Subcutaneous abdominal adipose tissue (tissue), 5 donors: ENCODE data around the gene FICD.

Experiments used
- H3K27ac ChIP-seq: one replicate; pipeline ENCODE4 v1.7.0; 2013; ENCODE audit warnings: low read depth, mild to moderate bottlenecking, inconsistent platforms, low read length, moderate library complexity
- H3K27me3 ChIP-seq, 5 donors: one replicate each; pipeline ENCODE4 v1.7.0; 2013; ENCODE audit warnings: low read length in 5 of 5, inconsistent platforms in 1 of 5; ENCODE audit not compliant: control insufficient read depth in 5 of 5, insufficient read depth in 4 of 5
- H3K36me3 ChIP-seq, 5 donors: one replicate each; pipeline ENCODE4 v1.7.0; 2013; ENCODE audit warnings: low read length in 5 of 5; ENCODE audit not compliant: control insufficient read depth in 5 of 5, insufficient read depth in 5 of 5
- H3K4me1 ChIP-seq, 5 donors: one replicate each; pipeline ENCODE4 v1.7.0; 2013; ENCODE audit warnings: low read length in 5 of 5, mild to moderate bottlenecking in 3 of 5, moderate library complexity in 1 of 5; ENCODE audit not compliant: control insufficient read depth in 5 of 5, insufficient read depth in 5 of 5
- H3K4me3 ChIP-seq, 5 donors: one replicate each; pipeline ENCODE4 v1.7.0; 2013; ENCODE audit warnings: low read length in 5 of 5, low read depth in 1 of 5
- H3K9ac ChIP-seq, 5 donors: one replicate each; pipeline ENCODE4 v1.7.0; 2013; ENCODE audit warnings: low read length in 5 of 5, mild to moderate bottlenecking in 4 of 5, moderate library complexity in 3 of 5
- H3K9me3 ChIP-seq, 5 donors: one replicate each; pipeline ENCODE4 v1.7.0; 2013; ENCODE audit warnings: low read length in 5 of 5; ENCODE audit not compliant: control insufficient read depth in 5 of 5
- donor health status: healthy.
- donor health status: healthy.
- donor health status: healthy.
- donor health status: healthy.
- donor health status: healthy.

Gene FICD

GRCh38 chr12:108514973-108515814 is at the start of gene FICD:
Gene FICD, plus strand, starts transcription at chr12:108515277. Its CDS starts 1,696 bp downstream, at chr12:108516973.
- Histone ChIP-seq H3K4me1 (peaks cover 3 to 26% (median 23%) of the 10 kb centered on the region in 5 donors), H3K4me3 (peak within 1 kb of the TSS; percentile 81 to 94 (median 88)), H3K27me3 (no peaks in the 10 kb centered on the region), H3K27ac (peak within 1 kb of the TSS; percentile 62), H3K36me3 (peaks cover 0 to 33% (median 26%) of the 10 kb centered on the region in 5 donors), H3K9me3 (no peaks in the 10 kb centered on the region), H3K9ac (peak within 1 kb of the TSS; percentile 63 to 91 (median 83))

DNA sequence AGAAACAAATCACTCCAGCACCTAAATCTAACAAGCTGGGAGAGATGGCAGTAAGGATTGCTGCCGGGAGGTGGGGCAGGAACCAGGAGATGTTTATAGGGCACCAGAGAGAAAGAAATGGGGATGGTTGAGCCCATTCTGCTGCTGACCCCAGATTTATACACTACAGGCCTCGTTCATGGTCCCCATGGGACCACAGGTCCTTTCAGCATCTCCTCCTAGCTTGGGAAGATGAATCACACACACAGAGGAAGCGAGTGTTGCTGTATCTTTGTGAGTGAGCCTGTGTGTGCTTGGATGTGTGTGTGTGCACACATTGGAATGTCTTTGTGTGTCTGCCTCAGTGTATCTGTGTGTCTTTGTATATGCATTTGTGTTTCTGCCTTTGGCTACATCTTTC is 49.7 kb upstream of the FICD start:
- Histone ChIP-seq H3K4me1 (no peaks in the 10 kb centered on the region), H3K36me3 (no peaks in the 10 kb centered on the region), H3K27me3 (peaks cover 0 to 18% (median 9%) of the 10 kb centered on the region in 5 donors), H3K4me3 (no peak overlapping the region), H3K9me3 (no peaks in the 10 kb centered on the region), H3K9ac (no peak overlapping the region), H3K27ac (no peak overlapping the region)

DNA sequence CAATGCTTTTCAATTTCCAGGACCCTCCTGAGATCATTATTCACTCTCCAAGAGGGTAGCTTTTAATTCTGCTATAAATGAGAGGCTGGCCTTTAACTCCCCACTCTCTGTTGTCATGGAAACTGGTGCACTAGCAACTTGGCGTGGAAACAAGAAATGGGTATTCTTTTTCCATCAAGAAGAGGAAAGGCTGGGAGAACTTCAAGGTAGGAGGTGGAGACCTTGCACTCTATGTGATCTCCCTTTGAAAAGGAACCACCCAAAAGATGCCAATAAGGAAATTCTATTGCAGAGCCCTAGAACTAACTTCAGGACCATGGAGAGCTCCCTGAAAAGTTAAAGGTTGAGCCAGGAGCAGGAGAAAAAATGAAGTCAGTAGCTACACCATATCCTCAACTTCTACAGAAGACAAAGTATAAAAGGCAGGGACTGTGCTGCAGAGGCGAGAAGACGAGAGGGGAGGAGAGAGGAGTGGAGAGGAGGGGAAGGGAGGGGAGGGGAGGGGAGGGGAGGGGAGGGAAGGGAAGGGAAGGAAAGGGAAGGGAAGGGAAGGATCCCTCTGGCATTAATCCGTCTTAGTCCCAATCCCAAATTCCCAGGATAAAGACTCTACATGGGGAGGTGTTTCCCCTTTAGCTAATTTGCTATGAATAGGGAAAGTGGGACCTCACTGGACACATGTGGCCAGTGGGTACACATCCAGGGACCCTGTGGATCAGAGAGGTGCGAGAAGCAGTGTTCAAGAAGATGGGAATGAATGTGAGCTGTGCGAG is 46.7 kb upstream of the FICD start:
- no peaks in the 10 kb centered on the region for H3K36me3 ChIP-seq
- no peak overlapping the region for H3K9ac ChIP-seq
- H3K4me1 ChIP-seq, result no peaks in the 10 kb centered on the region
- H3K27me3 ChIP-seq, result peaks cover 0 to 9% (median 7%) of the 10 kb centered on the region in 5 donors
- H3K9me3 ChIP-seq, result peaks cover 0 to 2% (median 0%) of the 10 kb centered on the region in 5 donors
- no peak overlapping the region for H3K4me3 ChIP-seq
- H3K27ac ChIP-seq, result no peak overlapping the region

GRCh38 chr12:108473400-108474055 is 41.5 kb upstream of the FICD start:
- Histone ChIP-seq H3K27me3 (peaks cover 0 to 3% (median 2%) of the 10 kb centered on the region in 5 donors), H3K9me3 (peaks cover 0 to 4% (median 0%) of the 10 kb centered on the region in 5 donors), H3K27ac (no peak overlapping the region), H3K36me3 (no peaks in the 10 kb centered on the region), H3K4me3 (no peak overlapping the region), H3K9ac (no peak overlapping the region), H3K4me1 (no peaks in the 10 kb centered on the region)

GRCh38 chr12:108475396-108475795 is 39.7 kb upstream of the FICD start:
- H3K4me1 ChIP-seq, result no peaks in the 10 kb centered on the region

GRCh38 chr12:108477055-108477880 is 37.8 kb upstream of the FICD start:
- H3K9ac ChIP-seq, result no peak overlapping the region

More at GRCh38 chr12:108475396-108475795, 39.7 kb upstream of the FICD start:
- Histone ChIP-seq H3K9me3 (peaks cover 0 to 4% (median 0%) of the 10 kb centered on the region in 5 donors), H3K27ac (no peak overlapping the region), H3K4me3 (no peak overlapping the region), H3K27me3 (peaks cover 0 to 10% (median 7%) of the 10 kb centered on the region in 5 donors), H3K36me3 (no peaks in the 10 kb centered on the region), H3K9ac (no peak overlapping the region)

DNA sequence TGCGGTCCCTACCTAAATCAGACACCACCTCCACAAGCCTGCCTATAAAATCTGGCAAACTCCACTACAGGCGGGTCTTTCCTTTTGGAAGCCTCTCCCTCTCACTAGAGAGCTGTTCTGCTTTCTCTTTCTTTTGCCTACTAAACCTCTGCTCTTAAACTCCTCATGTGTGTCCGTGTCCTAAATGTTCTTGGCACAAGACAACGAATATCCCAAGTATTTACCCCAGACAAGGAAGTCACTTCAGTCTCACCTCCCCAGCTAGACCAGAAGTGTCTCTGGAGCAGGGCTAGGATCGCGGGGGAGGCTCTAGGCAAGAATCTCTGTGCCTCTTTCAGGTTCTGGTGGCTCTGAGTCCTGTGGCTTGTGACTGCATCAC is 37.2 kb upstream of the FICD start:
- Histone ChIP-seq H3K9ac (no peak overlapping the region), H3K9me3 (peaks cover 0 to 4% (median 0%) of the 10 kb centered on the region in 5 donors), H3K36me3 (no peaks in the 10 kb centered on the region), H3K4me1 (no peaks in the 10 kb centered on the region), H3K27me3 (peaks cover 3 to 17% (median 5%) of the 10 kb centered on the region in 5 donors), H3K27ac (no peak overlapping the region), H3K4me3 (no peak overlapping the region)

More at GRCh38 chr12:108477055-108477880, 37.8 kb upstream of the FICD start:
- H3K4me1 ChIP-seq, result no peaks in the 10 kb centered on the region
- H3K27me3 ChIP-seq, result peaks cover 3 to 17% (median 5%) of the 10 kb centered on the region in 5 donors
- H3K9me3 ChIP-seq, result peaks cover 0 to 4% (median 0%) of the 10 kb centered on the region in 5 donors
- no peak overlapping the region for H3K4me3 ChIP-seq
- H3K27ac ChIP-seq, result no peak overlapping the region
- H3K36me3 ChIP-seq, result no peaks in the 10 kb centered on the region

- no peaks in the 10 kb centered on the region for H3K36me3 ChIP-seq
- H3K9me3 ChIP-seq, result no peaks in the 10 kb centered on the region
- no peaks in the 10 kb centered on the region for H3K4me1 ChIP-seq
- H3K9ac ChIP-seq, result no peak overlapping the region
- no peak overlapping the region for H3K4me3 ChIP-seq
- H3K27me3 ChIP-seq, result peaks cover 5 to 17% (median 8%) of the 10 kb centered on the region in 5 donors
- no peak overlapping the region for H3K27ac ChIP-seq
Measured at GRCh38 chr12:108478611-108479206, 36.4 kb upstream of the FICD start.
